PC-9 (cell line): ENCODE measurements around the gene CYP39A1. TPM values are rescaled to one million over a fixed set of nuclear protein-coding genes. Genes with fewer than 3 reads are reported as not detected.

ENCODE experiments used
- BruUV-seq: library from RNA; stranded (reverse); fragments of 400-500 nt; replicated peaks from 2 replicates; lab custom pipeline; 2021; lab: Mats Ljungman, UMichigan
- CTCF ChIA-PET: fragments of 300-600 bp; sonication (Branson Sonifier 250); formaldehyde crosslinking; loops from one replicate; lab custom pipeline; 2022; ENCODE audit warnings: antibody characterized with exemption; lab: Charles Lee
- POLR2A ChIA-PET: fragments of 300-600 bp; sonication (Branson Sonifier 250); formaldehyde crosslinking; loops from one replicate; lab custom pipeline; 2022; ENCODE audit warnings: antibody characterized with exemption; ENCODE audit not compliant: unreplicated experiment; lab: Charles Lee
- DNase-seq, 2 experiments: peaks; one replicate each; pipeline versions ENCODE4 v3.0.0 to v3.0.0-alpha.2; 2015 to 2022; ENCODE audit warnings: mixed read lengths in 1 of 2
- H2AFZ ChIP-seq: fragments of 200-600 bp; sonication (generic); 2 replicates; pipeline ENCODE4 v1.8.1; 2017; ENCODE audit warnings: antibody characterized with exemption
- H3F3A ChIP-seq: fragments of 200-600 bp; sonication (generic); 2 replicates; pipeline ENCODE4 v1.8.1; 2017; ENCODE audit warnings: antibody characterized with exemption, mild to moderate bottlenecking, low read depth; ENCODE audit not compliant: insufficient read depth
- H3K27ac ChIP-seq: fragments of 200-600 bp; sonication (generic); 2 replicates; pipeline ENCODE4 v1.6.1; 2016; ENCODE audit warnings: mixed run types
- H3K27me3 ChIP-seq: fragments of 200-600 bp; sonication (generic); 2 replicates; pipeline ENCODE4 v1.6.1; 2016; ENCODE audit warnings: low read depth, mixed run types; ENCODE audit not compliant: insufficient read depth
- H3K36me3 ChIP-seq: fragments of 200-600 bp; sonication (generic); 2 replicates; pipeline ENCODE4 v1.6.1; 2016; ENCODE audit warnings: low read depth, mixed run types
- H3K4me1 ChIP-seq: fragments of 200-600 bp; sonication (generic); replicated peaks from 2 replicates; pipeline ENCODE4 v1.6.1; 2016; ENCODE audit warnings: mixed run types; ENCODE audit not compliant: insufficient read depth
- H3K4me2 ChIP-seq: fragments of 200-600 bp; sonication (generic); 2 replicates; pipeline ENCODE4 v1.6.1; 2017; ENCODE audit warnings: mixed run types
- H3K4me3 ChIP-seq: fragments of 200-600 bp; sonication (generic); 2 replicates; pipeline ENCODE4 v1.6.1; 2016; ENCODE audit warnings: mixed run types
- H3K79me2 ChIP-seq: fragments of 200-600 bp; sonication (generic); 2 replicates; pipeline ENCODE4 v1.6.1; 2017; ENCODE audit warnings: low read depth, mixed run types
- H3K9me2 ChIP-seq: fragments of 200-600 bp; sonication (generic); 2 replicates; pipeline ENCODE4 v1.8.1; 2017; ENCODE audit warnings: mild to moderate bottlenecking; ENCODE audit not compliant: insufficient read depth
- H3K9me3 ChIP-seq: fragments of 200-600 bp; sonication (generic); 2 replicates; pipeline ENCODE4 v1.8.1; 2016; ENCODE audit warnings: low read depth; ENCODE audit not compliant: insufficient read depth
- H4K20me1 ChIP-seq: fragments of 200-600 bp; sonication (generic); 2 replicates; pipeline ENCODE4 v1.8.1; 2017; ENCODE audit not compliant: insufficient read depth
- EZH2 ChIP-seq: fragments of 200-600 bp; sonication (generic); IDR thresholded peaks from 2 replicates; pipeline ENCODE4 v1.8.0; 2017; ENCODE audit warnings: antibody characterized with exemption, low read depth
- intact Hi-C: fragments of 100-400 bp; cut with micrococcal nuclease; formaldehyde crosslinking; loops from one replicate; pipeline ENCODE4 v1.10.0; 2022; ENCODE audit not compliant: unreplicated experiment
- total RNA-seq: library from RNA; stranded (reverse); gene quantifications from 2 replicates; pipeline ENCODE4 v1.2.3, GENCODE V29; 2021
- TF ChIP-seq, protein P1 (sequence below): fragments of 200-600 bp; sonication (generic); conservative IDR thresholded peaks from 2 replicates; pipeline ENCODE4 v1.6.1; 2017; ENCODE audit warnings: mixed run types, antibody characterized with exemption, mild to moderate bottlenecking, moderate library complexity

CYP39A1 gene
- total RNA-seq, 1 experiment from 2014 or later, result 5.6 TPM

DNA sequence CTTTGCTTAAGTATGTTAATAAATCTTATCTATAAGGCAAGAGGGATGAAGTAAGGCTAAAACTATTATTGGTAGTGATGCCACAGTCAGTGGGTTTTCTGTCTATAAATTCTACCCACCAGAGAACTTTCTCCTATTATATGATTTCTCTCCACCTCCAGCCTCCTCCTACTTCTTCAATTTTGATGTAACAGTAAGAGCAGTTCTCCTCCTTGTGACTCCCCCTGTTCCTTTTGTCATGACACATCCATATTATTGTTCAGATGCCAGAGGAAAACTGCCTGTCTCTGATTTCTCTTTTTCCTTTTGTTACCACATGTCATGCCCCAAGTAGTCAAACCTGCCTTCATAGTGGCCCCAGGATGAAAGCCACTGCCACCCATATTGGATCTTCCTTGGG lies 152.2 kb downstream of the CYP39A1 start:
- H3F3A ChIP-seq, result no peaks in the 10 kb centered on the region
- no peak for DNase-seq
- POLR2A ChIA-PET, result no interaction called here
- H4K20me1 ChIP-seq, result no peaks in the 10 kb centered on the region
- no peaks in the 10 kb centered on the region for H3K9me3 ChIP-seq
- no TSS peak for BruUV-seq
- CTCF ChIA-PET, result no interaction called here
- no peak overlapping the region for H3K4me3 ChIP-seq
- no peak overlapping the region for H3K27ac ChIP-seq
- H3K9me2 ChIP-seq, result no peaks in the 10 kb centered on the region
- H3K4me2 ChIP-seq, result no peak overlapping the region
- H3K79me2 ChIP-seq, result no peaks in the 10 kb centered on the region
- H2AFZ ChIP-seq, result no peak overlapping the region
- no peaks in the 10 kb centered on the region for H3K27me3 ChIP-seq
- H3K36me3 ChIP-seq, result no peaks in the 10 kb centered on the region
- no peaks in the 10 kb centered on the region for H3K4me1 ChIP-seq
- no peak for TF ChIP-seq EZH2
- TF ChIP-seq, protein P1, sequence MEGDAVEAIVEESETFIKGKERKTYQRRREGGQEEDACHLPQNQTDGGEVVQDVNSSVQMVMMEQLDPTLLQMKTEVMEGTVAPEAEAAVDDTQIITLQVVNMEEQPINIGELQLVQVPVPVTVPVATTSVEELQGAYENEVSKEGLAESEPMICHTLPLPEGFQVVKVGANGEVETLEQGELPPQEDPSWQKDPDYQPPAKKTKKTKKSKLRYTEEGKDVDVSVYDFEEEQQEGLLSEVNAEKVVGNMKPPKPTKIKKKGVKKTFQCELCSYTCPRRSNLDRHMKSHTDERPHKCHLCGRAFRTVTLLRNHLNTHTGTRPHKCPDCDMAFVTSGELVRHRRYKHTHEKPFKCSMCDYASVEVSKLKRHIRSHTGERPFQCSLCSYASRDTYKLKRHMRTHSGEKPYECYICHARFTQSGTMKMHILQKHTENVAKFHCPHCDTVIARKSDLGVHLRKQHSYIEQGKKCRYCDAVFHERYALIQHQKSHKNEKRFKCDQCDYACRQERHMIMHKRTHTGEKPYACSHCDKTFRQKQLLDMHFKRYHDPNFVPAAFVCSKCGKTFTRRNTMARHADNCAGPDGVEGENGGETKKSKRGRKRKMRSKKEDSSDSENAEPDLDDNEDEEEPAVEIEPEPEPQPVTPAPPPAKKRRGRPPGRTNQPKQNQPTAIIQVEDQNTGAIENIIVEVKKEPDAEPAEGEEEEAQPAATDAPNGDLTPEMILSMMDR, result no peak
- intact Hi-C loops, result no loop called here

Other genes starting within 250 kb of the CYP39A1 start
- 0.44 and 0.68 TPM in 2 replicates for gene RCAN2, start 161.4 kb downstream of the CYP39A1 start, total RNA-seq
- gene SLC25A27, start 157 bp upstream of the CYP39A1 start, total RNA-seq, result 25.0 and 27.1 TPM in 2 replicates
- 0.23 and 0.57 TPM in 2 replicates for gene TDRD6, start 35.1 kb upstream of the CYP39A1 start, total RNA-seq
- gene PLA2G7, start 82.6 kb upstream of the CYP39A1 start, total RNA-seq, result 0.68 and 0.98 TPM in 2 replicates
- gene ANKRD66, start 94.1 kb upstream of the CYP39A1 start, total RNA-seq, result not detected in 2 replicates
- gene MEP1A, start 140.6 kb upstream of the CYP39A1 start, total RNA-seq, result not detected in 2 replicates